LHCN-M2 (cell line): Measurements from ENCODE around the gene MAGED1. TPM values are rescaled to one million over a fixed set of nuclear protein-coding genes. Genes with fewer than 3 reads are reported as not detected.
"Not testable (repeated sequence)": the region's sequence is repeated elsewhere in the genome, so short reads cannot be mapped to it uniquely, and the experiment has no call there.

Source experiments
- DNase-seq: peaks from one replicate; pipeline ENCODE4 v3.0.0-alpha.2; 2012; ENCODE audit warnings: low read depth
- total RNA-seq: library from RNA; depleted of rRNA; stranded (reverse); fragments of >200 nt; gene quantifications from 2 replicates; pipeline ENCODE4 v1.2.3, GENCODE V29; 2014; rRNA removed

MAGED1 gene
- total RNA-seq, 1 experiment from 2014 or later = 282 TPM

DNA sequence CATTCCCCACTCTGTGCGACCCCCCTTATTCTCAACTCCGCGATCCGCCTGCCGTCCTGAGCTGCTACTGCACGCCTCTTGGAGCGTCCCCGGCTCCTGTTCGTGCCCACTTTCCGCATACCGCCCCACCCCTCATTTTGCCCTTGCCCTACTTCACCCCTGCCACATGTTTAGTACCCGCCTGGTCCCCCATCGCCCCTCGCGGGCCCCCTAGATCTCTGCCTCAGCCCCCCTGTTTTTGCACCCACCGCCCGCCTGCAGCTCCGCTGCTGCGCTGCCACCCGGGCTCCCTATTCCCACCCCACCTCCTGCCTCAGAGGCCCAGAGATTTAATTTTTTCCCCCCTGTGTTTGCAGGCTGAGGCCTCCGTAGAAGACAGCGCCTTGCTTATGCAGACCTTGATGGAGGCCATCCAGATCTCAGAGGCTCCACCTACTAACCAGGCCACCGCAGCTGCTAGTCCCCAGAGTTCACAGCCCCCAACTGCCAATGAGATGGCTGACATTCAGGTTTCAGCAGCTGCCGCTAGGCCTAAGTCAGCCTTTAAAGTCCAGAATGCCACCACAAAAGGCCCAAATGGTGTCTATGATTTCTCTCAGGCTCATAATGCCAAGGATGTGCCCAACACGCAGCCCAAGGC is 1.4 kb downstream of the MAGED1 start:
- peak; percentile 66 for DNase-seq

DNA sequence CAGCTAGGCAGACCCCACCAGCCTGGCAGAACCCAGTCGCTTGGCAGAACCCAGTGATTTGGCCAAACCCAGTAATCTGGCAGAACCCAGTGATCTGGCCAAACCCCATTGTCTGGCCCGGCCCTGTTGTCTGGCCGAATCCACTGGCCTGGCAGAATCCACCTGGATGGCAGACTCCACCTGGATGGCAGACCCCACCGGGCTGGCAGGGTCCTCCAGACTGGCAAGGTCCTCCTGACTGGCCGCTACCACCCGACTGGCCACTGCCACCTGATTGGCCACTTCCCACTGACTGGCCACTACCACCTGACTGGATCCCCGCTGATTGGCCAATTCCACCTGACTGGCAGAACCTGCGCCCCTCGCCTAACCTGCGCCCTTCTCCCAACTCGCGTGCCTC is 3.2 kb downstream of the MAGED1 start:
- no peak for DNase-seq

DNA sequence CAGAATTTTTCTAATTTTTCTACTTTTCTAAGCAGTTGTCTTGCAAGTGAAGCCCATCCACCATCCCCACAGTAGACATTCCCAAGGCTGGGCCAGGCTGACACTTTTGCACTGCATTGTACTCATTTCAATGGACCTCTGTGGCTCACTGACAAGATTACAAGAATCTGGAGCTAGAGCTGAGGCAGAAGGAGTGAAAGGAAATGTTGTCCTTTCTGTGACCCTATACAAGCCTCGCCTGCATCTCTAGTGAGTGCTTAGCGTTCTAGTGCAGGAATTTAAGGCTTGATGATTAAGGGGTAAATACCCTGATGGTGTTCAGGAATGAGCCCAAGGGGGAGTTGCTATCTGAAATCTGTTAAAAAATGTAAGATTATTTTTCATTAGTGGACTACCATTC is 6.3 kb downstream of the MAGED1 start:
- DNase-seq = no peak

DNA sequence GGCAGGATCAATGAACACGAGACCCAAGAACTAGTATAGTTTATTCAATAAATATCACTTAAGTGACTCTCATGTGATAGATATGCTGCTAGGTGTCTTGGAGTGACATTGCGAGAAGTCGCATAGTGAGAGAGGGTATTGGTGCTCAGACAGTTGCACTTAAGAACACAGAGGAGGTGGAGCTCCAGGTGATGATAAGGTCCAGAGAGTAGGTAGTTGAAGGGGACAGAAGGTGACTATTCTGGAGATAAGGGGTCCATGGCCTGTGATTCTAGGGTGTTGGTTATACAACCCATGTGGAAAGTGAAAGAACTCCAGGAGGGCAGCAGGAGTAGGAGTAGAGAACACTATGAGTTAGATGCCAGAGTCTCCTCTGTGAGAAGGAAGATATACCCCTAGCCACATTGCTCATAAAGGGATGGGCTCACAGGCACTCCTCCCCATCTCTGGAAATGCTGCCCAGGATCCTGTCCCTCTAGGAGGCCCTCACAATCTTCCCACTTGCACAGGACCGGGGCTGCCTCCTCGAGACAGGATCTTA is 9.2 kb downstream of the MAGED1 start:
- no peak for DNase-seq

DNA sequence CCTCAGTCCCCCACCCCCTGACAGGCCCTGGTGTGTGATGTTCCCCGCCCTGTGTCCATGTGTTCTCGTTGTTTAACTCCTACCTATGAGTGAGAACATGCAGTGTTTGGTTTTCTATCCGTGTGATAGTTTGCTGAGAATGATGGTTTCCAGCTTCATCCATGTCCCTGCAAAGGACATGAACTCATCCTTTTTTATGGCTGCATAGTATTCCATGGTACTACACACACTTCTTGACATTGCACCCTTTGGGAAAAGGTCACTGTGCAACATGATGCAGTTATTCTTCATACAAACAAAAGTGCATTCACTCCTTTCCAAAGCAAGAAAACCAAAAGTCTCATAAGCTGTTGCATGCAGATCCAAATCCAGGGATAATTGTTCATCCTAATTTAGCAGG is 11.7 kb downstream of the MAGED1 start:
- not testable (repeated sequence) for DNase-seq

DNA sequence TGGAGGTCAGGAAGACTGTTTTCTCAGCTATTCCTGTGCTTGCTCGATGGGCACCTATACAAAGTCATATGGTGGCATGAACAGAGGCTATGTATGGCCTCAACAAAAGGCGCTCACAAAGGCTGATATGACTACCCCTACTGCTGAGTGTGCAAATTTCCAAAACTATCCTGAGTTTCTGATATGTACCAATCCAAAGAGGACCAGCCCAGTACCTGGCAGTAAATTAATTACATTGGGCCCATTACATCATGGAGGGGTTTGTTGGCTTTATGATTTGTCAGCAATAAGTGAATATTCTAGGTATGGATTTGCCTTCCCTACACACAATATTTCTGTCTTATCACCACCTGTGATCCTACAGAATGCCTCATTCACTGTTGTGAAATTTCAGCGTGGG is 12.3 kb downstream of the MAGED1 start:
- no peak for DNase-seq

DNA sequence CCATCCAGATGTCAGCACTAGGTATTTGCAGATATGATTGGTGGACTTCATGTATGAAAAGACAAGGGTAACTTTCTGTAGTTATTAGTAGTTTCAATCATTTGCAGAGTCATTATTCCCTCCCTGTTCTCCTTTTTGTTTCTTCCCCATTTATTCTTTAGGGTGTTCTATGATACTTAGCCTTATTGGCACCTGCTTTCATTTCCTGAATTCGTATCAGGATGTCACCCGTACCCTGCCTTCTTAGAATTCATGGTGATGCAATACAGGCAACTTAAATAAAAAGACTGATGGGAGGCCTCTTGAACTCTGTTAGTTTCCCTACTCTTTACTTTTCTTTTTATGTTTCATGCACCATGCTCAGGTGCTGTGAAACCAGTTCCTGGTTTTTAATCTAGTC is 24.2 kb downstream of the MAGED1 start:
- DNase-seq = no peak

DNA sequence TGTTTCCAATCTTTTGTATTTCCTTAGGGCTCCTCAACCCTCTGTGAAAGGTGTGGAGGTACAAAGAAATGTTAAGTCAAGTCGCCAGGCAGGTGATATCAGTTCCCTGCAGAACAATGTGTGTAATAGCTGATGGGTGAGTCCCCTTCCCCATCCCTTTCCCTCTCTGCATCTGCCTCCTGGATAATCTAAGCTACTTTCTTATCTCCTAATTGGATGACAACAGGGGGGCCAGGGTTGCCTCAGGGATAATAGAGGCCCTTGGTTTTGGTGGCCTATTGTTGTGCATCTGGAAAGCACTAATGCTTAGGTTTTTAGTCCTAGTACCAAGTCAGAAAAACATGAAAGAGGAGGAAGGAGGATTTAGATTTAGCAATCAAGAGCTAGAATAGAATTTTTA is 29.1 kb downstream of the MAGED1 start:
- DNase-seq = no peak

DNA sequence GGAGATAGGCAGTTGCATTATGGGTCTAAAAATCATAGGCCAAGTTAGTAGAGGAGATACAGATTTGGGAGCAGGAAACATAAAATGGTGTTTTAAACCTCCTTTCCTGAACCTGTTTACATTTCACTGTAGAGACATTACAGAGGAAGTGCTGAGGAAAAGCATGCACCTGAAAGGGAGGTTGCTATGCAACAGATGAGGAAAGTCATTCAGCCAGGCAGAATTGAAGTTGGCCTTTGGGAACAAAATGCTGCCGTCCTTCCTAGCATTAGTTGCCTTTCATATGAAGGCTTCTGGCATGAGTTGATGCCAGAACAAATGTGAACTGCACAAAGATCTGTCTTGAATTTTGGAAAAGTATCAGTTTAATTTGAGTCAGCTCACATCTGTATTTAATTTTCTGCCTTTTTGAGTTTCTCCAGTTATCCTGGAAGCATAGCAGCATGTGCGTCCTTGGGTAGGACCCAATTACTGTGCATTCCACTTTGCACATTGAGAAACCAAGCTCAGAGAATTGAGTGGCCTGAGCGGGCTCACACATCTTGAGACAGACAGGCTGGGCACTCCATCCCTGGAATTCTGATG is 38.2 kb downstream of the MAGED1 start:
- no peak for DNase-seq

Other genes with a start within 250 kb of the MAGED1 start
- gene CENPVL2, start 210.8 kb upstream of the MAGED1 start, total RNA-seq = 0.11 TPM in 1 of 2 replicates, not detected in the other
- gene CENPVL1, start 183.1 kb upstream of the MAGED1 start, total RNA-seq = 0.11 TPM in 1 of 2 replicates, not detected in the other
- 9.5 and 11.8 TPM in 2 replicates for gene GSPT2, start 150.2 kb upstream of the MAGED1 start, total RNA-seq
- gene MAGED4B, start 175.6 kb downstream of the MAGED1 start, total RNA-seq = 40.8 and 88.4 TPM in 2 replicates